Liver (tissue), 9 donors: Measurements from ENCODE around the gene SHH. TPM values are rescaled to one million over a fixed set of nuclear protein-coding genes. Genes with fewer than 3 reads are reported as not detected.

Source experiments
- DNase-seq: peaks from one replicate; pipeline ENCODE4 v3.0.0-alpha.2; 2017; ENCODE audit warnings: low spot score
- H3K27ac ChIP-seq, 2 donors: one replicate each; pipeline ENCODE4 v1.7.0; 2013; ENCODE audit warnings: inconsistent platforms in 2 of 2, low read length in 2 of 2, control low read depth in 1 of 2, low read depth in 1 of 2, mild to moderate bottlenecking in 1 of 2
- H3K27me3 ChIP-seq, 4 donors: one replicate each; pipeline versions ENCODE4 v1.6.1 to v1.7.0; 2013; ENCODE audit warnings: low read length in 3 of 4, inconsistent platforms in 1 of 4, mild to moderate bottlenecking in 1 of 4, moderate library complexity in 1 of 4; ENCODE audit not compliant: control insufficient read depth in 4 of 4, insufficient read depth in 4 of 4
- H3K36me3 ChIP-seq, 4 donors: one replicate each; pipeline versions ENCODE4 v1.6.1 to v1.7.0; 2013; ENCODE audit warnings: low read length in 3 of 4, mild to moderate bottlenecking in 3 of 4, low read depth in 1 of 4, moderate library complexity in 1 of 4; ENCODE audit not compliant: control insufficient read depth in 4 of 4, insufficient read depth in 3 of 4
- H3K4me1 ChIP-seq, 4 donors: one replicate each; pipeline versions ENCODE4 v1.6.1 to v1.7.0; 2013; ENCODE audit warnings: low read length in 3 of 4, mild to moderate bottlenecking in 3 of 4, moderate library complexity in 1 of 4; ENCODE audit not compliant: control insufficient read depth in 4 of 4, insufficient read depth in 4 of 4
- H3K4me3 ChIP-seq, 3 donors: one replicate each; pipeline versions ENCODE4 v1.6.1 to v1.7.0; 2013; ENCODE audit warnings: low read length in 3 of 3, control low read depth in 1 of 3, low read depth in 1 of 3, mild to moderate bottlenecking in 1 of 3
- H3K9ac ChIP-seq, 2 donors: one replicate each; pipeline ENCODE4 v1.7.0; 2013; ENCODE audit warnings: low read length in 2 of 2, mild to moderate bottlenecking in 2 of 2, moderate library complexity in 2 of 2, control low read depth in 1 of 2, low read depth in 1 of 2
- H3K9me3 ChIP-seq, 4 donors: one replicate each; pipeline versions ENCODE4 v1.6.1 to v1.7.0; 2013; ENCODE audit warnings: low read length in 3 of 4; ENCODE audit not compliant: control insufficient read depth in 4 of 4
- EGR1 ChIP-seq, 2 donors: IDR thresholded peaks; 2 replicates each; pipeline ENCODE4 v1.6.1; 2016 to 2018; ENCODE audit warnings: antibody characterized with exemption in 2 of 2, low read depth in 2 of 2
- FOXA1 ChIP-seq: IDR thresholded peaks from 2 replicates; pipeline ENCODE4 v1.6.1; 2016; ENCODE audit warnings: antibody characterized with exemption
- FOXA2 ChIP-seq: IDR thresholded peaks from 2 replicates; pipeline ENCODE4 v1.6.1; 2016; ENCODE audit warnings: antibody characterized with exemption
- GABPA ChIP-seq, 2 donors: IDR thresholded peaks in 1 of 2; conservative IDR thresholded peaks in 1 of 2; 2 replicates each; pipeline ENCODE4 v1.6.1; 2016; ENCODE audit warnings: antibody characterized with exemption in 2 of 2, mild to moderate bottlenecking in 1 of 2, moderate library complexity in 1 of 2
- HNF4A ChIP-seq, 2 donors: conservative IDR thresholded peaks; 2 replicates each; pipeline ENCODE4 v1.6.1; 2016; ENCODE audit warnings: antibody characterized with exemption in 2 of 2, mild to moderate bottlenecking in 2 of 2
- HNF4G ChIP-seq: IDR thresholded peaks from 2 replicates; pipeline ENCODE4 v1.6.1; 2016; ENCODE audit warnings: antibody characterized with exemption
- JUND ChIP-seq, 2 donors: IDR thresholded peaks; 2 replicates each; pipeline ENCODE4 v1.6.1; 2016; ENCODE audit warnings: antibody characterized with exemption in 2 of 2
- NR2F2 ChIP-seq: IDR thresholded peaks from 2 replicates; pipeline ENCODE4 v1.6.1; 2016; ENCODE audit warnings: antibody characterized with exemption
- RAD21 ChIP-seq, 2 donors: IDR thresholded peaks; 2 replicates each; pipeline ENCODE4 v1.6.1; 2016; ENCODE audit warnings: antibody characterized with exemption in 2 of 2, mild to moderate bottlenecking in 2 of 2
- RXRA ChIP-seq, 2 donors: IDR thresholded peaks; 2 replicates each; pipeline ENCODE4 v1.6.1; 2017 to 2018; ENCODE audit warnings: antibody characterized with exemption in 2 of 2, mild to moderate bottlenecking in 1 of 2
- SP1 ChIP-seq: IDR thresholded peaks from 2 replicates; pipeline ENCODE4 v1.6.1; 2018; ENCODE audit warnings: antibody characterized with exemption, mild to moderate bottlenecking
- TAF1 ChIP-seq: conservative IDR thresholded peaks from 2 replicates; pipeline ENCODE4 v1.6.1; 2016; ENCODE audit warnings: antibody characterized with exemption, mild to moderate bottlenecking
- YY1 ChIP-seq: IDR thresholded peaks from 2 replicates; pipeline ENCODE4 v1.6.1; 2016; ENCODE audit warnings: antibody characterized with exemption, mild to moderate bottlenecking
- ZBTB33 ChIP-seq: IDR thresholded peaks from 2 replicates; pipeline ENCODE4 v1.6.1; 2016; ENCODE audit warnings: antibody characterized with exemption
- WGBS: extraction: QIAGEN DNeasy Blood & Tissue Kit; methylation state at CpG from one replicate; pipeline ENCODE4 v1.1.7; 2013; 5-methylcytosine and 5-hydroxymethylcytosine counted together
- polyA plus RNA-seq, 2 donors: library from polyadenylated mRNA; stranded (reverse) in 1 of 2; unstranded in 1 of 2; fragments of 200-250 nt in 1 of 2; fragments of >200 nt in 1 of 2; fragmentation: Nextera tagmentation in 1 of 2; extraction: Ambion mirVana in 1 of 2; gene quantifications; one replicate each; pipeline versions ENCODE4 v1.2.1 to v1.2.3, GENCODE V29; 2013 to 2015
- total RNA-seq, 2 donors: library from RNA; depleted of rRNA; stranded (reverse); fragments of >200 nt; gene quantifications; one replicate each; pipeline ENCODE4 v1.2.3, GENCODE V29; 2014
- TF ChIP-seq, protein P1 (sequence below): IDR thresholded peaks from 2 replicates; pipeline ENCODE4 v1.6.1; 2016; ENCODE audit warnings: antibody characterized with exemption, mild to moderate bottlenecking
- TF ChIP-seq, protein P2 (sequence below): fragments of 150-350 bp; IDR thresholded peaks from 2 replicates; pipeline ENCODE4 v1.5.1; 2017; ENCODE audit warnings: improper control_type of control experiment, low read depth, low read length; ENCODE audit not compliant: missing input control
- TF ChIP-seq, protein P3 (sequence below): IDR thresholded peaks from 2 replicates; pipeline ENCODE4 v1.6.1; 2016; ENCODE audit warnings: antibody characterized with exemption
- TF ChIP-seq, protein P4 (sequence below): IDR thresholded peaks from 2 replicates; pipeline ENCODE4 v1.6.1; 2016; ENCODE audit warnings: antibody characterized with exemption
- donor health status: healthy.
- donor health status: healthy.
- donor health status: healthy.
- donor health status: healthy.
- donor health status: healthy.

The SHH gene
- total and polyA plus RNA-seq, 4 donors = 3.9 to 10.0 (median 5.2) TPM

- TF ChIP-seq ZBTB33 = no peak
- TF ChIP-seq, protein P1, sequence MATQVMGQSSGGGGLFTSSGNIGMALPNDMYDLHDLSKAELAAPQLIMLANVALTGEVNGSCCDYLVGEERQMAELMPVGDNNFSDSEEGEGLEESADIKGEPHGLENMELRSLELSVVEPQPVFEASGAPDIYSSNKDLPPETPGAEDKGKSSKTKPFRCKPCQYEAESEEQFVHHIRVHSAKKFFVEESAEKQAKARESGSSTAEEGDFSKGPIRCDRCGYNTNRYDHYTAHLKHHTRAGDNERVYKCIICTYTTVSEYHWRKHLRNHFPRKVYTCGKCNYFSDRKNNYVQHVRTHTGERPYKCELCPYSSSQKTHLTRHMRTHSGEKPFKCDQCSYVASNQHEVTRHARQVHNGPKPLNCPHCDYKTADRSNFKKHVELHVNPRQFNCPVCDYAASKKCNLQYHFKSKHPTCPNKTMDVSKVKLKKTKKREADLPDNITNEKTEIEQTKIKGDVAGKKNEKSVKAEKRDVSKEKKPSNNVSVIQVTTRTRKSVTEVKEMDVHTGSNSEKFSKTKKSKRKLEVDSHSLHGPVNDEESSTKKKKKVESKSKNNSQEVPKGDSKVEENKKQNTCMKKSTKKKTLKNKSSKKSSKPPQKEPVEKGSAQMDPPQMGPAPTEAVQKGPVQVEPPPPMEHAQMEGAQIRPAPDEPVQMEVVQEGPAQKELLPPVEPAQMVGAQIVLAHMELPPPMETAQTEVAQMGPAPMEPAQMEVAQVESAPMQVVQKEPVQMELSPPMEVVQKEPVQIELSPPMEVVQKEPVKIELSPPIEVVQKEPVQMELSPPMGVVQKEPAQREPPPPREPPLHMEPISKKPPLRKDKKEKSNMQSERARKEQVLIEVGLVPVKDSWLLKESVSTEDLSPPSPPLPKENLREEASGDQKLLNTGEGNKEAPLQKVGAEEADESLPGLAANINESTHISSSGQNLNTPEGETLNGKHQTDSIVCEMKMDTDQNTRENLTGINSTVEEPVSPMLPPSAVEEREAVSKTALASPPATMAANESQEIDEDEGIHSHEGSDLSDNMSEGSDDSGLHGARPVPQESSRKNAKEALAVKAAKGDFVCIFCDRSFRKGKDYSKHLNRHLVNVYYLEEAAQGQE = no peak
- no peak for TF ChIP-seq FOXA1
- TF ChIP-seq FOXA2 = no peak
- TF ChIP-seq, protein P2, sequence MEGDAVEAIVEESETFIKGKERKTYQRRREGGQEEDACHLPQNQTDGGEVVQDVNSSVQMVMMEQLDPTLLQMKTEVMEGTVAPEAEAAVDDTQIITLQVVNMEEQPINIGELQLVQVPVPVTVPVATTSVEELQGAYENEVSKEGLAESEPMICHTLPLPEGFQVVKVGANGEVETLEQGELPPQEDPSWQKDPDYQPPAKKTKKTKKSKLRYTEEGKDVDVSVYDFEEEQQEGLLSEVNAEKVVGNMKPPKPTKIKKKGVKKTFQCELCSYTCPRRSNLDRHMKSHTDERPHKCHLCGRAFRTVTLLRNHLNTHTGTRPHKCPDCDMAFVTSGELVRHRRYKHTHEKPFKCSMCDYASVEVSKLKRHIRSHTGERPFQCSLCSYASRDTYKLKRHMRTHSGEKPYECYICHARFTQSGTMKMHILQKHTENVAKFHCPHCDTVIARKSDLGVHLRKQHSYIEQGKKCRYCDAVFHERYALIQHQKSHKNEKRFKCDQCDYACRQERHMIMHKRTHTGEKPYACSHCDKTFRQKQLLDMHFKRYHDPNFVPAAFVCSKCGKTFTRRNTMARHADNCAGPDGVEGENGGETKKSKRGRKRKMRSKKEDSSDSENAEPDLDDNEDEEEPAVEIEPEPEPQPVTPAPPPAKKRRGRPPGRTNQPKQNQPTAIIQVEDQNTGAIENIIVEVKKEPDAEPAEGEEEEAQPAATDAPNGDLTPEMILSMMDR = no peak
- no peak for TF ChIP-seq JUND (IDR thresholded peaks at IDR 0.05)
- TF ChIP-seq HNF4G = no peak
- no peak for TF ChIP-seq HNF4A (conservative IDR thresholded peaks at IDR 0.05)
- TF ChIP-seq EGR1 (IDR thresholded peaks at IDR 0.05; ENCODE audit: low read depth in 2 of 2) = no peak
- no peak for TF ChIP-seq RXRA (IDR thresholded peaks at IDR 0.05)
- TF ChIP-seq RAD21 (IDR thresholded peaks at IDR 0.05) = no peak
- TF ChIP-seq GABPA (IDR thresholded peaks at IDR 0.05 in 1 of 2, conservative IDR thresholded peaks at IDR 0.05 in 1 of 2) = no peak
- TF ChIP-seq, protein P3, sequence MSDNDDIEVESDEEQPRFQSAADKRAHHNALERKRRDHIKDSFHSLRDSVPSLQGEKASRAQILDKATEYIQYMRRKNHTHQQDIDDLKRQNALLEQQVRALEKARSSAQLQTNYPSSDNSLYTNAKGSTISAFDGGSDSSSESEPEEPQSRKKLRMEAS = no peak
- no peak for TF ChIP-seq TAF1
- no peak for TF ChIP-seq YY1
- TF ChIP-seq, protein P4, sequence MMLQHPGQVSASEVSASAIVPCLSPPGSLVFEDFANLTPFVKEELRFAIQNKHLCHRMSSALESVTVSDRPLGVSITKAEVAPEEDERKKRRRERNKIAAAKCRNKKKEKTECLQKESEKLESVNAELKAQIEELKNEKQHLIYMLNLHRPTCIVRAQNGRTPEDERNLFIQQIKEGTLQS = no peak
- no peak for TF ChIP-seq SP1
- no peak for TF ChIP-seq NR2F2
- no peak overlapping the region for H3K27ac ChIP-seq
- no peak overlapping the region for H3K9ac ChIP-seq
Measured at GRCh38 chr7:155790666-155791065, 21.6 kb downstream of the SHH start.

More at GRCh38 chr7:155790666-155791065, 21.6 kb downstream of the SHH start:
- Histone ChIP-seq H3K4me1 (peaks cover 2 to 7% (median 6%) of the 10 kb centered on the region in 4 donors), H3K4me3 (no peak overlapping the region), H3K27me3 (no peaks in the 10 kb centered on the region), H3K36me3 (no peaks in the 10 kb centered on the region), H3K9me3 (no peaks in the 10 kb centered on the region)
- DNase-seq = no peak
- 57% methylated on average over 8 of the region's 8 CpGs for WGBS
